ENCODE results near the gene ABO. TPM values are rescaled to one million over a fixed set of nuclear protein-coding genes. Genes with fewer than 3 reads are reported as not detected.
"Not testable (repeated sequence)": the region's sequence is repeated elsewhere in the genome, so short reads cannot be mapped to it uniquely, and the experiment has no call there.

Gene ABO
- total RNA-seq, 4 donors from 2014 or later = 2.6 to 17.9 (median 7.9) TPM

DNA sequence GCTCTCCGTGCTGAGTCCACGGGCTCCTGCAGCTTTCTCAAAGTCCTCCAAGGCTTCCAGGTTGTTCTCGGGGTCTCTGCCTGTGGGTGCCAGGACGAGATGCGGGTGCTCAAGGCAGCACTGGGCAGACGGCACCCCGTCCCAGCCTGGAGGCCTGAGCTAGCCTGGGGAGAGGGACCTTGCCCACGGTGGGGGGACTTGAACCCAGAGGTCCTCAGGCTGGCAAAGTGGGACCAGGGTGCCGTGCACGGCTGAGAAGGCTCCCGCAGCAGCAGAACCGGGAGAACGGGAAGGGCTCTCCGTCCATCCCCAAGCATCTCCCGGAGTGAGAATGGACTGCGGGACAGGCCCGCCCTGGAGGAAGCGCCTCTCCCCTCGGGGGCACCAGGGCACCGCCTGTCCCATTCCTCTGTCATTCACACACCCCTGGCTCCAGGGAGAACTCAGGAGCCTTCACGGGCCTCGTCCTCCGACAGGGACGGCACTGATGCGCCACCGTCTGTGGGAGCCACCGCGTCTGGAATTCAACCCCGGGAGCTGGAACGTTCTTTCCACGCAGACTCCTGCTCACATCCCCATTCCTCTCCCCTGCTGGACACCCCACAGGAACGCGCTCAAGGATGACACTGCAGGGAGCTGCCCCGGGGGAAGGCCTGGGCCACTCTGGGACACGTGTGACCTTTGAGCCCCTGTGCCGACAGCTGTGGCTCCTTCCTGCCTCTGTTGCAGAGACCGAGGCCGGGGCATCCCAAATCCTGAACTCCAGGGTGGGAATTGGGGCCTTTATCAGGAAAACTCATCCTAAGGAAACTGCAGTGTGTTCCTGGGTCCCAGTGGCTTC lies 49.6 kb downstream of the ABO start:
- no peaks in the 10 kb centered on the region for H3K9me3 ChIP-seq
- H3K27ac ChIP-seq = no peak overlapping the region
- H3K4me3 ChIP-seq = no peak overlapping the region
- DNase-seq (ENCODE audit: low spot score in 2 of 2) = peak in 1 of 2 donors; percentile 72
- H3K4me1 ChIP-seq = no peaks in the 10 kb centered on the region
- H3K36me3 ChIP-seq = no peaks in the 10 kb centered on the region
- H3K27me3 ChIP-seq = peaks cover 9% of the 10 kb centered on the region
- WGBS = 78% methylated on average over 10 of the region's 38 CpGs
- TF ChIP-seq EP300 (IDR thresholded peaks at IDR 0.05) (no peak), POLR2AphosphoS5 (IDR thresholded peaks at IDR 0.05) (no peak), POLR2A (IDR thresholded peaks at IDR 0.05) (no peak)
- TF ChIP-seq, protein P1, sequence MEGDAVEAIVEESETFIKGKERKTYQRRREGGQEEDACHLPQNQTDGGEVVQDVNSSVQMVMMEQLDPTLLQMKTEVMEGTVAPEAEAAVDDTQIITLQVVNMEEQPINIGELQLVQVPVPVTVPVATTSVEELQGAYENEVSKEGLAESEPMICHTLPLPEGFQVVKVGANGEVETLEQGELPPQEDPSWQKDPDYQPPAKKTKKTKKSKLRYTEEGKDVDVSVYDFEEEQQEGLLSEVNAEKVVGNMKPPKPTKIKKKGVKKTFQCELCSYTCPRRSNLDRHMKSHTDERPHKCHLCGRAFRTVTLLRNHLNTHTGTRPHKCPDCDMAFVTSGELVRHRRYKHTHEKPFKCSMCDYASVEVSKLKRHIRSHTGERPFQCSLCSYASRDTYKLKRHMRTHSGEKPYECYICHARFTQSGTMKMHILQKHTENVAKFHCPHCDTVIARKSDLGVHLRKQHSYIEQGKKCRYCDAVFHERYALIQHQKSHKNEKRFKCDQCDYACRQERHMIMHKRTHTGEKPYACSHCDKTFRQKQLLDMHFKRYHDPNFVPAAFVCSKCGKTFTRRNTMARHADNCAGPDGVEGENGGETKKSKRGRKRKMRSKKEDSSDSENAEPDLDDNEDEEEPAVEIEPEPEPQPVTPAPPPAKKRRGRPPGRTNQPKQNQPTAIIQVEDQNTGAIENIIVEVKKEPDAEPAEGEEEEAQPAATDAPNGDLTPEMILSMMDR (IDR thresholded peaks at IDR 0.05) = no peak

DNA sequence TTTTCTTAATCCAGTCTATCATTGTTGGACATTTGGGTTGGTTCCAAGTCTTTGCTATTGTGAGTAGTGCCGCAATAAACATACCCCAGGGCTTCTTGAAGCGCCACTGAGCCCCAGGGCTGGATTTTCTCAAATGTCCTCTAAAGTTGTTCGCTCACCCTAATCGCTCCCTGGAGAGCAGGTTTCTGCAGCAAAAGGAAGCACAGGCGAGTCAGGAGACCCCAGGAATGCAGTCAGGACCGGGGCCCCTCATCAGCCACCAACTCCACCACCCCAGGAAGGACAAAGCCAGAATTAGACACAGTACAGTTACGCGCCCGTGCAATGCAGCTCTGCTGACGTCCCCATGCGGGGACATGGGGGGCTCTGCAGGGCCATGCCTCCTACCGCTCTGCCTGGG lies 50.2 kb downstream of the ABO start:
- Histone ChIP-seq H3K4me1 (no peaks in the 10 kb centered on the region), H3K4me3 (no peak overlapping the region), H3K9me3 (no peaks in the 10 kb centered on the region), H3K27ac (no peak overlapping the region), H3K27me3 (peaks cover 12% of the 10 kb centered on the region), H3K36me3 (no peaks in the 10 kb centered on the region)
- TF ChIP-seq POLR2AphosphoS5 (IDR thresholded peaks at IDR 0.05) (no peak), EP300 (IDR thresholded peaks at IDR 0.05) (no peak), POLR2A (IDR thresholded peaks at IDR 0.05) (no peak)
- TF ChIP-seq, protein P1 (IDR thresholded peaks at IDR 0.05) = no peak
- no peak for DNase-seq (ENCODE audit: low spot score in 2 of 2)
- 83% methylated on average over 5 of the region's 12 CpGs for WGBS

DNA sequence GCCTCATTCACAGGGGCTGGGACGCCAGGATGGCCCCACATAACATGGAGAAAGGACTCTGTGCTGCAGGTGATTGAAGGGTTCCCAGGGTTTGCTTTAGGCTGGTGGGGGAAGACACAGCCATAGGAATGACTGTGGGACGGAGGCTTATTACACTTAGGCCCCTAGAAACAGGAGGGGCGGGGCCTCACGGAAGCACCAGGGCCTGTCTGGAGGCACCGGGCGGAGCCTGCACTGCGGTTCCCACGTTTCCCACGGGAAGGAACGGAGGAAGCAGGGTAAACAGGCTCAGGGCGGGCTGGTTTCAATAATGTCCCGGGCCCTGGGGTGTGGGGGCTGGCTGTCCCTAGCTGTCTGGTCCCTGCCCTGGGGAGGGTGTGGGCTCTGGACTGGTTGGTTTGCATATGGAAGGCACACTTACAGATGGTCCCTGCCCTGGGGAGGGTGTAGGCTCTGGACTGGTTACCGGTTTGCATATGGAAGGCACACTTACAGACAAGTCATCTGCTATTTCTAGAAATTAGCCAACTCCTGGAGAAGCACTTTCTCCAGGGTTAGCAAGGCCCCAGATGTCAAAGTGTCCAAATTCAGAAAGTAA lies 51.7 kb downstream of the ABO start:
- peak in 1 of 2 donors; percentile 69 for DNase-seq (ENCODE audit: low spot score in 2 of 2)
- not testable (repeated sequence) for H3K4me1 ChIP-seq, H3K9me3 ChIP-seq, H3K4me3 ChIP-seq, H3K36me3 ChIP-seq, H3K27ac ChIP-seq
- WGBS = 33% methylated on average over 1 of the region's 13 CpGs
- peaks cover 14% of the 10 kb centered on the region for H3K27me3 ChIP-seq

DNA sequence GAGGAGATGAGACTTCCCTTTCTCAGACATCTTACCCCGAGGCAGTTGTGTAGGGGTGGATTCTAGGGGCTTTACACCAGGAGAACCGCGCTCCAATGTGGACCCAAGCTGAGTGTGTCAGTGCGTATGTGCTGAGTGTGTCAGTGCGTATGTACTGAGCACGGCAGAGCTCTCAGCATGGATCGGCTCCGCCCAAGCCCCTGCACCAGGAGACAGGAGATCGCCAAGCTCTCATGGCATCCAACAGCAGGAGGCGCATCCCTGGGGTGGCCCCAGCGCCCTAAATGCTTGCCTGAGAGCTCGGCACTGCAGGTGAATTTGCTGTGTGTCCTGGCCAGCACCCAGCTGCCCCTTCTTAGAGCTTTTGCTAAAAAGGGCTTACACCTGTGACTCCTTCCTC lies 53.0 kb downstream of the ABO start:
- H3K27me3 ChIP-seq = peaks cover 14% of the 10 kb centered on the region

DNA sequence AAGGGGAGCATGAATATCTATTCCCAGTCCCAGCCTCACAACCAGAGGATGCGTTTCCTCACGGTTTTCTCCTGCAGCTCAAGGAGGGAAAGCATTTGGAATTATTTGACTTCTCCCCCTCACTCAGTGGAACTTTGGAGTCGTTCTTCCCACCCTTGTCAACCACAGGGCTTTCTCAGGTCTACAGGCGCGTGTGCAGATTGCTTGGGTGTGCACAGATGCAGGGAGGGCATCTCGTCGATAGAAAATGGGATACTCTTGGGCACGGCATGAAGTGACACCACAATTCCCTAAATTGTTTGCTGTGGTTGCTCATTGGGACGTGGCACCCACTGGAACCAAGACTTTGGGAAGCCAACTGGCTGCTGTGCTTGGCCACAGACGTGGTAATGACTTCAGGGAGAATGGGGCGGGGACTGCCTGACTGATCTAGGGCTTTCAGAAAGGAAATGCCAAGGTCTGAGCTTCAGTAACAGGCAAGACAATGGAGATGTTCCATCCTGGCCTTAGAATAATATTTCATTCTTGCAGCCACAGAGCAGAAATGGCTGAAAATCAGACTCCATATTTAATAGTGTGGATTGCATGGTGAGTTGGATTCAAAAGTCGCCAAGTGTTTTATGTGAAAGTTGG lies 53.7 kb downstream of the ABO start:
- no peak overlapping the region for H3K4me3 ChIP-seq
- H3K27ac ChIP-seq = no peak overlapping the region
- H3K4me1 ChIP-seq = no peaks in the 10 kb centered on the region
- 78% methylated on average over 12 of the region's 12 CpGs for WGBS
- no peaks in the 10 kb centered on the region for H3K36me3 ChIP-seq
- H3K27me3 ChIP-seq = peaks cover 14% of the 10 kb centered on the region
- no peak for TF ChIP-seq POLR2AphosphoS5 (IDR thresholded peaks at IDR 0.05)
- TF ChIP-seq, protein P1 (IDR thresholded peaks at IDR 0.05) = no peak
- no peak for TF ChIP-seq EP300 (IDR thresholded peaks at IDR 0.05)
- no peak for TF ChIP-seq POLR2A (IDR thresholded peaks at IDR 0.05)
- DNase-seq (ENCODE audit: low spot score in 2 of 2) = no peak
- H3K9me3 ChIP-seq = no peaks in the 10 kb centered on the region

More for the DNA sequence above, 53.0 kb downstream of the ABO start:
- 67% methylated on average over 12 of the region's 12 CpGs for WGBS
- H3K4me3 ChIP-seq; H3K27ac ChIP-seq; H3K4me1 ChIP-seq; H3K9me3 ChIP-seq; DNase-seq (ENCODE audit: low spot score in 2 of 2); H3K36me3 ChIP-seq: not testable (repeated sequence)

DNA sequence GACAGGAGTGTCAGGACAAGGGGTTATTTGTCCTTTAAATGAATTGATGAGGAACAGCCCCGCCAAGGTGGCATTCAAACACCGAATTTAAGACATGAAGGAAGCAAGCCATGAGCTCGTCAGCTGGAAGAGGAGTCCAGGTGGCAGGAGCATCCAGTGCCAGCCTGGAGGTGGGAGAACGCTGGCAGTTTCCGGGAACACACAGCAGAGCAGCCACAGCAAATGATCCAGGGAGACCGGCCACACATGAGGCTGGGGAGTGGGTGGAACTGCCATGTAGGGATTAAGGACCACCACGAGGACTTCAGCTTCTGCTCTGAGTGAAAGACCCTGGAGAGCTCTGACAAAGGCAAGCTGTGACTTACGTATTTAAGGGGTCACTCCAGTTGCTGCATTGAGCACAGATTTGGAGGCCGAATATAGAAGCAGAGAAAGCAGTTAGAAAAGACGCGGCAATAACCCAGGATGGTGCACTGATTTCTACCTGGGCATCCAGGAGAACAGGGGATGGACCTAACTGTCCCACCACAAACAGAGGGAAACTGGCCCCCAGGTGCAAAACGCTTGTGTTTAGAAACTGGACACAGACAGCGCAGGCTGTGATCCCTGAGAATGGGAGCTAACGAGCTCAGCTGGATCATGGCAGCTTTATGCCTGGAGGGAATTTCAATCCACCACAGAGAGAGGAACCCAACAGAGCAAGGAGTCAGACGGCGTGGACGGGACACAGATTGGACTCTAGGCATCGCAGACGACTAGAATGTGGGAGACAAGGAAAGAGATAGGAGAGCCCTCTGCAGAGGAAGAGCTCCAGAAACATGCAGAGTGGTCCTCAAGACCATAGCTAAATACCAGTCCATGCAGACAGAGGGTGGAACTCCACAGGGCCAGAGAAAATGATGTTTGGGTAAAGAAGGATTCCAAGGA lies 56.7 kb downstream of the ABO start:
- not testable (repeated sequence) for H3K4me3 ChIP-seq
- DNase-seq (ENCODE audit: low spot score in 2 of 2) = peak in 1 of 2 donors; percentile 69

DNA sequence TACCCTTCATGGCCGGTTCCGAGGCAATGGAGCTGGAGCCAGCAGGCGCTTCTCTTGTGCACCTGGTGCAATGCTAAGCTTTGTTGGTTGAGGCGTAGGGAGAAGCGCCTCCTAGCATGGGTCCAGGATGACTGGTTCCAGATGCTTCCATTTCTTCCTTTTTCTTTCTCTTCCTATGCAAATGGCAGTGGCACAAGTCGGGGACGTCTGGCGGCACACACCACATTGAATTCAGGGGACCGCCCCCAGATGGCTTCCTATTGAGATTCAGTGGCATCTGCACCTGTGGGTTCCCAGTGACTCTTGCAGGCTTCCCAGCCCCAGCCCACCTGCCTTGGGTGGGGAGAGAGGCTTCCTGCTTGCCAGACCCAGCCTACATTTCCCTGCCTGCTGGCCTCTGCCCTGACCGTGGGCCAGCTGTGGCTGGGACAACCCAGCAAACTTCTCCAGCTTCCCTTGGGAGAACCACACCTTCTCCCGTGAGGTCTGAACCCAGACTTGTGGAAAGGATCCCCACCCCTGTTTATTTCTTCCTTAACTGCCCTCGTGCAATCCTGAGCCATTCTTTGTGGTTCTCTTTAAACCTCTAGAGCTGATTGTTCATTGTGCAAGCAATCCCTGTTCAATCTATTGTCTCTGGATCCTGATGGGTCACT lies 57.5 kb downstream of the ABO start:
- not testable (repeated sequence) for H3K4me3 ChIP-seq; H3K9me3 ChIP-seq; DNase-seq (ENCODE audit: low spot score in 2 of 2); H3K27ac ChIP-seq; H3K4me1 ChIP-seq; H3K36me3 ChIP-seq
- peaks cover 12% of the 10 kb centered on the region for H3K27me3 ChIP-seq
- WGBS = 66% methylated on average over 12 of the region's 12 CpGs

More for the DNA sequence above, 56.7 kb downstream of the ABO start:
- H3K27me3 ChIP-seq, H3K4me1 ChIP-seq, H3K27ac ChIP-seq, H3K9me3 ChIP-seq, H3K36me3 ChIP-seq: not testable (repeated sequence)
- WGBS = 79% methylated on average over 19 of the region's 19 CpGs

DNA sequence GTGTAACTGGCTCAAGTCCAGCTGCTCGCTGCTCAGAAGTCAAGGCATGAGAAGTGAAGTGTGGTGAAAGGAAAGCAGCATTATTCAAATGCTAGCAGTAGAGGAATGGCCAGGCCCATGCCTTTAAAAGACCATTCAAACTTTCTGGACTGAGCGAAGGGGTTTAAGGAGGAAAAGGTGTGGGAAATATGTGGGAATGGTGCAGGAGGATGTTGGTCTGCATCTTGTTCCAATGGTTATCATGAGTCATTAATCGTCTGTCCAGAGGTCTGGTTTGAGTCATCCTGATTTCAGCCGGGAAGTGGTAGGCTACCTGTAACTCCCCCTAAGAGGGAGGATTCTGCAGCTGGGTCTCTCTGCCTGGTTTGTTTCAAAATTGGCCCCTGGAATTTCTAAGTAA lies 60.7 kb downstream of the ABO start:
- H3K4me3 ChIP-seq; H3K4me1 ChIP-seq; H3K9me3 ChIP-seq; H3K36me3 ChIP-seq; DNase-seq (ENCODE audit: low spot score in 2 of 2); H3K27ac ChIP-seq: not testable (repeated sequence)
- peaks cover 21% of the 10 kb centered on the region for H3K27me3 ChIP-seq
- WGBS = 46% methylated on average over 4 of the region's 4 CpGs

Data from suprapubic skin (tissue), 4 donors.